ENCODE measurements around the gene KANSL1. TPM values are rescaled to one million over a fixed set of nuclear protein-coding genes. Genes with fewer than 3 reads are reported as not detected.
A peak's percentile ranks its signal among the peaks of the same experiment; 100 is the strongest.

The KANSL1 gene
- total RNA-seq, 1 experiment from 2014 or later = 83.0 TPM

DNA sequence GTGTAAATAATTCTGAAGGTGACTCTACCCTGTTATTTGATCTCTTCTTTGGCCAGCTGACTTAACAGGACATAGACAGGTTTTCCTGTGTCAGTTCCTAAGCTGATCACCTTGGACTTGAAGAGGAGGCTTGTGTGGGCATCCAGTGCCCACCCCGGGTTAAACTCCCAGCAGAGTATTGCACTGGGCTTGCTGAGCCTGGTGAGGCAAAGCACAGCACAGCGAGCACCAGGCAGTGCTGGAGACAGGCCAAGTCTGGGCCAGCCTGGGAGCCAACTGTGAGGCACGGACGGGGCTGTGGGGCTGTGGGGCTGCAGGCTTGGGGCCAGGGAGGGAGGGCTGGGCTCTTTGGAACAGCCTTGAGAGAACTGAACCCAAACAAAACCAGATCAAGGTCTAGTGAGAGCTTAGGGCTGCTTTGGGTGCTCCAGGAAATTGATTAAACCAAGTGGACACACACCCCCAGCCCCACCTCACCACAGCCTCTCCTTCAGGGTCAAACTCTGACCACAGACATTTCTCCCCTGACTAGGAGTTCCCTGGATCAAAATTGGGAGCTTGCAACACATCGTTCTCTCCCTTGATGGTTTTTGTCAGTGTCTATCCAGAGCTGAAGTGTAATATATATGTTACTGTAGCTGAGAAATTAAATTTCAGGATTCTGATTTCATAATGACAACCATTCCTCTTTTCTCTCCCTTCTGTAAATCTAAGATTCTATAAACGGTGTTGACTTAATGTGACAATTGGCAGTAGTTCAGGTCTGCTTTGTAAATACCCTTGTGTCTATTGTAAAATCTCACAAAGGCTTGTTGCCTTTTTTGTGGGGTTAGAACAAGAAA is 189.1 kb downstream of the KANSL1 start:
- Mint-ChIP-seq H3K4me1 (ENCODE audit: low read depth, unreplicated experiment) (peaks cover 6% of the 10 kb centered on the region), H3K27me3 (ENCODE audit: insufficient read depth, unreplicated experiment) (no peaks in the 10 kb centered on the region), H3K9me3 (ENCODE audit: unreplicated experiment) (no peaks in the 10 kb centered on the region), H3K36me3 (ENCODE audit: insufficient read depth, unreplicated experiment) (no peaks in the 10 kb centered on the region), H3K27ac (ENCODE audit: unreplicated experiment) (no peak overlapping the region), H3K4me3 (ENCODE audit: unreplicated experiment) (no peak overlapping the region)
- POLR2A ChIA-PET = no interaction called here
- BruUV-seq (replicated peaks) = no TSS peak
- TF ChIP-seq, protein P1, sequence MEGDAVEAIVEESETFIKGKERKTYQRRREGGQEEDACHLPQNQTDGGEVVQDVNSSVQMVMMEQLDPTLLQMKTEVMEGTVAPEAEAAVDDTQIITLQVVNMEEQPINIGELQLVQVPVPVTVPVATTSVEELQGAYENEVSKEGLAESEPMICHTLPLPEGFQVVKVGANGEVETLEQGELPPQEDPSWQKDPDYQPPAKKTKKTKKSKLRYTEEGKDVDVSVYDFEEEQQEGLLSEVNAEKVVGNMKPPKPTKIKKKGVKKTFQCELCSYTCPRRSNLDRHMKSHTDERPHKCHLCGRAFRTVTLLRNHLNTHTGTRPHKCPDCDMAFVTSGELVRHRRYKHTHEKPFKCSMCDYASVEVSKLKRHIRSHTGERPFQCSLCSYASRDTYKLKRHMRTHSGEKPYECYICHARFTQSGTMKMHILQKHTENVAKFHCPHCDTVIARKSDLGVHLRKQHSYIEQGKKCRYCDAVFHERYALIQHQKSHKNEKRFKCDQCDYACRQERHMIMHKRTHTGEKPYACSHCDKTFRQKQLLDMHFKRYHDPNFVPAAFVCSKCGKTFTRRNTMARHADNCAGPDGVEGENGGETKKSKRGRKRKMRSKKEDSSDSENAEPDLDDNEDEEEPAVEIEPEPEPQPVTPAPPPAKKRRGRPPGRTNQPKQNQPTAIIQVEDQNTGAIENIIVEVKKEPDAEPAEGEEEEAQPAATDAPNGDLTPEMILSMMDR (IDR thresholded peaks at IDR 0.05; ENCODE audit: insufficient read depth in 1 of 2, low read depth in 1 of 2, low read length in 1 of 2, severe bottlenecking in 1 of 2, unreplicated experiment in 1 of 2) = no peak
- Histone ChIP-seq H3K27me3 (replicated peaks; ENCODE audit: control insufficient read depth, insufficient read depth, low read length) (no peaks in the 10 kb centered on the region), H3K9me3 (no peaks in the 10 kb centered on the region), H3K4me3 (ENCODE audit: low read depth, low read length) (no peak overlapping the region), H3K36me3 (ENCODE audit: control insufficient read depth, insufficient read depth, low read length) (no peaks in the 10 kb centered on the region), H3K4me1 (no peaks in the 10 kb centered on the region)
- CTCF ChIA-PET = interaction anchor here (1.5 to 3.9 kb wide), 2 partner anchors 183 to 209 kb away, joined by 3 to 18 read pairs; no protein-coding TSS in a partner anchor
- DNase-seq = no peak
- intact Hi-C loops (cut with micrococcal nuclease; ENCODE audit: unreplicated experiment) = loop anchor here (10.0 kb wide), 1 partner anchor 261 kb away; no protein-coding TSS in a partner anchor

DNA sequence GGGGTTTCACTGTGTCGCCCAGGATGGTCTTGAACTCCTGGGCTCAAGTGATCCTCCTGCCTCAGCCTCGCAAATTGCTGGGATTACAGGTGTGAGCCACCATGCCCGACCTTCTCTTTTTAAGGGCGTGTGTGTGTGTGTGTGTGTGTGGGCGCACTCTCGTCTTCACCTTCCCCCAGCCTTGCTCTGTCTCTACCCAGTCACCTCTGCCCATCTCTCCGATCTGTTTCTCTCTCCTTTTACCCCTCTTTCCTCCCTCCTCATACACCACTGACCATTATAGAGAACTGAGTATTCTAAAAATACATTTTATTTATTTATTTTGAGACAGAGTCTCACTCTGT is 190.3 kb downstream of the KANSL1 start:
- no peaks in the 10 kb centered on the region for H3K9me3 ChIP-seq
- intact Hi-C loops (cut with micrococcal nuclease; ENCODE audit: unreplicated experiment) = loop anchor here (1.0 to 10.0 kb wide), 4 partner anchors 41 to 262 kb away; no protein-coding TSS in a partner anchor
- no peaks in the 10 kb centered on the region for H3K27me3 Mint-ChIP-seq (ENCODE audit: insufficient read depth, unreplicated experiment)
- peaks cover 6% of the 10 kb centered on the region for H3K4me1 Mint-ChIP-seq (ENCODE audit: low read depth, unreplicated experiment)
- H3K4me3 Mint-ChIP-seq (ENCODE audit: unreplicated experiment) = no peak overlapping the region
- no TSS peak for BruUV-seq (replicated peaks)
- H3K36me3 Mint-ChIP-seq (ENCODE audit: insufficient read depth, unreplicated experiment) = no peaks in the 10 kb centered on the region
- DNase-seq = no peak
- no peak overlapping the region for H3K4me3 ChIP-seq (ENCODE audit: low read depth, low read length)
- TF ChIP-seq, protein P1 (IDR thresholded peaks at IDR 0.05; ENCODE audit: insufficient read depth in 1 of 2, low read depth in 1 of 2, low read length in 1 of 2, severe bottlenecking in 1 of 2, unreplicated experiment in 1 of 2) = no peak
- ChIA-PET POLR2A (no interaction called here), CTCF (interaction anchor here (3.9 kb wide), 1 partner anchor 210 kb away, joined by 18 read pairs; no protein-coding TSS in a partner anchor)
- no peaks in the 10 kb centered on the region for H3K4me1 ChIP-seq
- H3K36me3 ChIP-seq (ENCODE audit: control insufficient read depth, insufficient read depth, low read length) = no peaks in the 10 kb centered on the region
- no peak overlapping the region for H3K27ac Mint-ChIP-seq (ENCODE audit: unreplicated experiment)
- no peaks in the 10 kb centered on the region for H3K27me3 ChIP-seq (replicated peaks; ENCODE audit: control insufficient read depth, insufficient read depth, low read length)
- no peaks in the 10 kb centered on the region for H3K9me3 Mint-ChIP-seq (ENCODE audit: unreplicated experiment)

DNA sequence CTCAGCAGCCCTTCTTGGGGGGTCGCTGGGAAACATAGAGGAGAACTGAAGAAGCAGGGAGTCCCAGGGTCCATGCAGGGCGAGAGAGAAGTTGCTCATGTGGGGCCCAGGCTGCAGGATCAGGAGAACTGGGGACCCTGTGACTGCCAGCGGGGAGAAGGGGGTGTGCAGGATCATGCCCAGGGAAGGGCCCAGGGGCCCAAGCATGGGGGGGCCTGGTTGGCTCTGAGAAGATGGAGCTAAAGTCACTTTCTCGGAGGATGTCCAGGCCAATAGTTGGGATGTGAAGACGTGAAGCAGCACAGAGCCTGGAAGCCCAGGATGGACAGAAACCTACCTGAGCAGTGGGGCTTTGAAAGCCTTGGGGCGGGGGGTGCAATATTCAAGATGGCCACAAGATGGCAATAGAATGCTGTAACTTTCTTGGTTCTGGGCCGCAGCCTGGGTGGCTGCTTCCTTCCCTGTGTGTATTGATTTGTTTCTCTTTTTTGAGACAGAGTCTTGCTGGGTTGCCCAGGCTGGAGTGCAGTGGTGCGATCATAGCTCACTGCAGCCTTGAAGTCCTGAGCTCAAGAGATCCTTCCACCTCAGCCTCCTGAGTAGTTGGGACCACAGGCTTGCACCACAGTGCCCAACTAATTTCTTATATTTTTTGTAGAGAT is 190.8 kb downstream of the KANSL1 start:
- ChIA-PET POLR2A (no interaction called here), CTCF (interaction anchor here (3.9 kb wide), 1 partner anchor 210 kb away, joined by 18 read pairs; no protein-coding TSS in a partner anchor)
- TF ChIP-seq, protein P1 (IDR thresholded peaks at IDR 0.05; ENCODE audit: insufficient read depth in 1 of 2, low read depth in 1 of 2, low read length in 1 of 2, severe bottlenecking in 1 of 2, unreplicated experiment in 1 of 2) = peak; percentile 87 to 97
- H3K4me3 ChIP-seq (ENCODE audit: low read depth, low read length) = no peak overlapping the region
- no peaks in the 10 kb centered on the region for H3K9me3 ChIP-seq
- no peaks in the 10 kb centered on the region for H3K27me3 Mint-ChIP-seq (ENCODE audit: insufficient read depth, unreplicated experiment)
- H3K27ac Mint-ChIP-seq (ENCODE audit: unreplicated experiment) = no peak overlapping the region
- no peaks in the 10 kb centered on the region for H3K36me3 Mint-ChIP-seq (ENCODE audit: insufficient read depth, unreplicated experiment)
- no TSS peak for BruUV-seq (replicated peaks)
- no peaks in the 10 kb centered on the region for H3K36me3 ChIP-seq (ENCODE audit: control insufficient read depth, insufficient read depth, low read length)
- peaks cover 6% of the 10 kb centered on the region for H3K4me1 Mint-ChIP-seq (ENCODE audit: low read depth, unreplicated experiment)
- no peaks in the 10 kb centered on the region for H3K4me1 ChIP-seq
- no peak overlapping the region for H3K4me3 Mint-ChIP-seq (ENCODE audit: unreplicated experiment)
- H3K9me3 Mint-ChIP-seq (ENCODE audit: unreplicated experiment) = no peaks in the 10 kb centered on the region
- peak; percentile 73 to 84 for DNase-seq
- intact Hi-C loops (cut with micrococcal nuclease; ENCODE audit: unreplicated experiment) = loop anchor here (1.0 to 10.0 kb wide), 4 partner anchors 42 to 262 kb away; no protein-coding TSS in a partner anchor
- no peaks in the 10 kb centered on the region for H3K27me3 ChIP-seq (replicated peaks; ENCODE audit: control insufficient read depth, insufficient read depth, low read length)
